Activated CD4-positive, alpha-beta T cell treated with anti-CD3 and anti-CD28 coated beads, Interleukin-2, amount 50 U/mL, for 48 hours (primary cell): ENCODE measurements around the gene PCNX1.
"Not testable (repeated sequence)": the region's sequence is repeated elsewhere in the genome, so short reads cannot be mapped to it uniquely, and the experiment has no call there.

Experiments
- DNase-seq, 2 experiments: peaks; one replicate each; pipeline ENCODE4 v3.0.0-alpha.2; 2020

PCNX1 gene

GRCh38 chr14:70907176-70907995 is at the start of gene PCNX1:
TSS of gene PCNX1 (plus strand) at chr14:70907459. CDS start at chr14:70907851, 392 bp downstream.
- peak; percentile 87 to 88 for DNase-seq

- no peak for DNase-seq
Observed at GRCh38 chr14:70857496-70857890, 49.8 kb upstream of the PCNX1 start.

GRCh38 chr14:70858641-70859040 is 48.6 kb upstream of the PCNX1 start:
- no peak for DNase-seq

GRCh38 chr14:70866992-70867391 is 40.3 kb upstream of the PCNX1 start:
- DNase-seq = not testable (repeated sequence)

- no peak for DNase-seq
Observed at GRCh38 chr14:70871001-70871400, 36.3 kb upstream of the PCNX1 start.

- DNase-seq = no peak
Observed at GRCh38 chr14:70871863-70872677, 35.2 kb upstream of the PCNX1 start.

GRCh38 chr14:70872678-70873020 is 34.6 kb upstream of the PCNX1 start:
- no peak for DNase-seq

GRCh38 chr14:70873627-70874026 is 33.6 kb upstream of the PCNX1 start:
- no peak for DNase-seq

GRCh38 chr14:70875811-70876460 is 31.3 kb upstream of the PCNX1 start:
- not testable (repeated sequence) for DNase-seq

GRCh38 chr14:70879448-70879847 is 27.8 kb upstream of the PCNX1 start:
- no peak for DNase-seq

GRCh38 chr14:70880888-70881287 is 26.4 kb upstream of the PCNX1 start:
- not testable (repeated sequence) for DNase-seq

GRCh38 chr14:70881549-70882177 is 25.6 kb upstream of the PCNX1 start:
- DNase-seq = no peak

GRCh38 chr14:70882776-70883492 is 24.3 kb upstream of the PCNX1 start:
- no peak for DNase-seq

GRCh38 chr14:70884595-70885342 is 22.5 kb upstream of the PCNX1 start:
- DNase-seq = peak in 1 of 2 experiments; percentile 46

GRCh38 chr14:70885343-70886022 is 21.8 kb upstream of the PCNX1 start:
- DNase-seq = peak; percentile 59 to 73

GRCh38 chr14:70886421-70887206 is 20.6 kb upstream of the PCNX1 start:
- peak; percentile 52 to 69 for DNase-seq

- DNase-seq = no peak
Observed at GRCh38 chr14:70887207-70887681, 20.0 kb upstream of the PCNX1 start.

- no peak for DNase-seq
Observed at GRCh38 chr14:70887737-70888499, 19.3 kb upstream of the PCNX1 start.

- DNase-seq = no peak
Observed at GRCh38 chr14:70888681-70889175, 18.5 kb upstream of the PCNX1 start.
